PFSK-1 (cell line): ENCODE data around the gene CLIC6.

Experiments used
- POLR2AphosphoS5 ChIP-seq: IDR thresholded peaks from 2 replicates; pipeline ENCODE4 v1.6.1; 2012; ENCODE audit warnings: low read depth, mild to moderate bottlenecking, control low read depth, low read length, moderate library complexity
- REST ChIP-seq, 2 experiments: IDR thresholded peaks; 2 replicates each; pipeline versions ENCODE4 v1.6.1 to v1.8.0; 2011 to 2012; ENCODE audit warnings: low read depth in 2 of 2, low read length in 2 of 2, control low read depth in 1 of 2, inconsistent platforms in 1 of 2, mild to moderate bottlenecking in 1 of 2, moderate library complexity in 1 of 2; ENCODE audit not compliant: insufficient read depth in 1 of 2

GRCh38 chr21:34647555-34647954 lies 21.2 kb upstream of the CLIC6 start:
- TF ChIP-seq POLR2AphosphoS5 (no peak), REST (IDR thresholded peaks at IDR 0.05; ENCODE audit: insufficient read depth in 1 of 2, low read depth in 2 of 2, low read length in 2 of 2) (no peak)
